DOHH2 (cell line): ENCODE measurements around the gene CDH1.

Experiments used
- H3F3A ChIP-seq: fragments of 200-600 bp; sonication (generic), shearing (Covaris generic); 2 replicates; pipeline ENCODE4 v1.6.0; 2016; ENCODE audit warnings: antibody characterized with exemption, mild to moderate bottlenecking; ENCODE audit not compliant: control insufficient read depth, insufficient read depth
- H3K27ac ChIP-seq: fragments of 200-600 bp; sonication (generic); 2 replicates; pipeline ENCODE4 v1.5.1; 2014; ENCODE audit warnings: low read depth, mild to moderate bottlenecking, low read length, moderate library complexity
- H3K27me3 ChIP-seq: fragments of 200-600 bp; sonication (generic); 2 replicates; pipeline ENCODE4 v1.6.1; 2014; ENCODE audit warnings: mild to moderate bottlenecking, low read length, mixed read lengths; ENCODE audit not compliant: control insufficient read depth
- H3K36me3 ChIP-seq: fragments of 200-600 bp; sonication (generic); 2 replicates; pipeline ENCODE4 v1.6.1; 2014; ENCODE audit warnings: mild to moderate bottlenecking, low read length, moderate library complexity, mixed read lengths; ENCODE audit not compliant: control insufficient read depth
- H3K4me1 ChIP-seq: fragments of 200-600 bp; sonication (generic); 2 replicates; pipeline ENCODE4 v1.6.1; 2014; ENCODE audit warnings: mild to moderate bottlenecking, low read length, mixed read lengths; ENCODE audit not compliant: control insufficient read depth
- H3K4me2 ChIP-seq: fragments of 200-600 bp; sonication (generic); 2 replicates; pipeline ENCODE4 v1.6.0; 2014; ENCODE audit warnings: mild to moderate bottlenecking, low read length, moderate library complexity
- H3K4me3 ChIP-seq: fragments of 200-600 bp; sonication (generic); 2 replicates; pipeline ENCODE4 v1.5.1; 2014; ENCODE audit warnings: mild to moderate bottlenecking, low read length, mixed read lengths
- H3K79me2 ChIP-seq: fragments of 200-600 bp; sonication (generic); 2 replicates; pipeline ENCODE4 v1.6.1; 2014; ENCODE audit warnings: mild to moderate bottlenecking, low read length, mixed read lengths; ENCODE audit not compliant: control insufficient read depth
- H3K9me2 ChIP-seq: fragments of 200-600 bp; sonication (generic); replicated peaks from 2 replicates; pipeline ENCODE4 v1.6.1; 2014; ENCODE audit warnings: mild to moderate bottlenecking, low read length, mixed read lengths; ENCODE audit not compliant: control insufficient read depth
- H3K9me3 ChIP-seq: fragments of 200-600 bp; sonication (generic); 2 replicates; pipeline ENCODE4 v1.6.1; 2014; ENCODE audit warnings: antibody characterized with exemption, low read length, mixed read lengths; ENCODE audit not compliant: control insufficient read depth, insufficient read depth
- H4K20me1 ChIP-seq: fragments of 200-600 bp; sonication (generic); 2 replicates; pipeline ENCODE4 v1.6.0; 2014; ENCODE audit warnings: low read depth, mild to moderate bottlenecking, antibody characterized with exemption, low read length, moderate library complexity; ENCODE audit not compliant: control insufficient read depth, insufficient read depth
- EZH2phosphoT487 ChIP-seq: fragments of 200-600 bp; sonication (generic); IDR thresholded peaks from 2 replicates; pipeline ENCODE4 v1.6.1; 2017; ENCODE audit warnings: borderline replicate concordance, mild to moderate bottlenecking, antibody characterized with exemption, low read length, moderate library complexity, mixed read lengths
- TF ChIP-seq, protein P1 (sequence below): fragments of 200-600 bp; sonication (generic); IDR thresholded peaks from one replicate; pipeline ENCODE4 v1.5.1; 2014; ENCODE audit warnings: antibody characterized with exemption, mild to moderate bottlenecking, low read depth, low read length; ENCODE audit not compliant: poor library complexity, severe bottlenecking

CDH1 gene

DNA sequence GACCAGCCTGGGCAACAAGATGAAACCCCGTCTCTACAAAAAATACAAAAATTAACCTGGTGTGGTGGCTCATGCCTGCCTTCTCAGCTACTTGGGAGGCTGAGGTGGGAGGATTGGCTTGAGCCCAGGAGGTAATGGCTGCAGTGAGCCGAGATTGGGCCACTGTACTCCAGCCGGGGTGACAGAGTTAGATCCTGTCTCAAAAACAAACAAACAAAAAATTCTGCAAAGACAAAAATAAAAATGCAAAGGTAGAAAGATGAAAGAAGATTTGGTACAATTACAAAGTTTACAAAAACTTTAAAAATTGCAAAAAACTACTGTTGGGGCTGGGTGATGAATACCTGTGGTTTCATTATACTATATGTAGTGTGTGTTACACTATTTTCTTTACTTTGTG lies 5.5 kb upstream of the CDH1 start:
- H3F3A ChIP-seq, result no peaks in the 10 kb centered on the region
- H3K36me3 ChIP-seq, result no peaks in the 10 kb centered on the region
- TF ChIP-seq, protein P1, sequence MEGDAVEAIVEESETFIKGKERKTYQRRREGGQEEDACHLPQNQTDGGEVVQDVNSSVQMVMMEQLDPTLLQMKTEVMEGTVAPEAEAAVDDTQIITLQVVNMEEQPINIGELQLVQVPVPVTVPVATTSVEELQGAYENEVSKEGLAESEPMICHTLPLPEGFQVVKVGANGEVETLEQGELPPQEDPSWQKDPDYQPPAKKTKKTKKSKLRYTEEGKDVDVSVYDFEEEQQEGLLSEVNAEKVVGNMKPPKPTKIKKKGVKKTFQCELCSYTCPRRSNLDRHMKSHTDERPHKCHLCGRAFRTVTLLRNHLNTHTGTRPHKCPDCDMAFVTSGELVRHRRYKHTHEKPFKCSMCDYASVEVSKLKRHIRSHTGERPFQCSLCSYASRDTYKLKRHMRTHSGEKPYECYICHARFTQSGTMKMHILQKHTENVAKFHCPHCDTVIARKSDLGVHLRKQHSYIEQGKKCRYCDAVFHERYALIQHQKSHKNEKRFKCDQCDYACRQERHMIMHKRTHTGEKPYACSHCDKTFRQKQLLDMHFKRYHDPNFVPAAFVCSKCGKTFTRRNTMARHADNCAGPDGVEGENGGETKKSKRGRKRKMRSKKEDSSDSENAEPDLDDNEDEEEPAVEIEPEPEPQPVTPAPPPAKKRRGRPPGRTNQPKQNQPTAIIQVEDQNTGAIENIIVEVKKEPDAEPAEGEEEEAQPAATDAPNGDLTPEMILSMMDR, result no peak
- TF ChIP-seq EZH2phosphoT487, result no peak
- H3K9me3 ChIP-seq, result no peaks in the 10 kb centered on the region
- no peak overlapping the region for H3K27ac ChIP-seq
- no peaks in the 10 kb centered on the region for H3K27me3 ChIP-seq
- no peaks in the 10 kb centered on the region for H3K4me1 ChIP-seq
- H3K9me2 ChIP-seq, result no peaks in the 10 kb centered on the region
- H4K20me1 ChIP-seq, result no peaks in the 10 kb centered on the region
- no peak overlapping the region for H3K4me3 ChIP-seq
- no peaks in the 10 kb centered on the region for H3K79me2 ChIP-seq
- no peak overlapping the region for H3K4me2 ChIP-seq

DNA sequence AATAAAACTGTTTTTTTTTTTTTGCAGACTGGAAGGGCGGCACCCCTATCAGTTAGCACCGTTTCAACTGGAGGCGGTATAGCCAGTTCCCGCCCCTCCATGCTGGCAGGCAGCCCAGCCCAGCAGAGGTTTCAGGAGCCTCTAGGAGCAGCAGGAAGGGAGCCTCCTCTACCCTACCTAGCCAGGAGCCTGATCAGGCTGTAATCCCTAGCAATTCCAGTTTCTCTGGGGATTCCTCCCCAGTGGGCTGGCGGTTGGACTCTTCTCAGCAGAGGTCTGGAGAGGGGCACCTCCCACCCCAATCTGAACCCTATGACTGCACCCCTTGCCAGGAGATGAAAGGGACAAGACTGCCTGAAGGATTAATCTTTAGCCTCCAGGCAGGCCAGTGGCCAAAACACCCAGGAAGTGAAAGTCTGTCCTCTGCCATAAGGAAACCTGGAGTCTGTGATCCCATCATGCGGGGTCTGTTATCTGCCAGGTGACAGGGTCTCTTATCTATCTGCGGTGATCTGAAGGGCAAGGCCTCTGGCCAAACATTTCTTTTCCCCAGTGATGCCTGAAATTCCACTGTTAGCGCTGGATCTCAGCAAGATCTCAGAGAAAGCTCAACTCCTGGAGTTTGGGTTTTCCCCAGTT lies 4.9 kb upstream of the CDH1 start:
- Histone ChIP-seq H3F3A (no peaks in the 10 kb centered on the region), H3K4me1 (no peaks in the 10 kb centered on the region), H3K27ac (no peak overlapping the region), H3K9me2 (no peaks in the 10 kb centered on the region), H3K79me2 (no peaks in the 10 kb centered on the region), H3K36me3 (no peaks in the 10 kb centered on the region), H3K9me3 (no peaks in the 10 kb centered on the region), H3K27me3 (no peaks in the 10 kb centered on the region), H4K20me1 (no peaks in the 10 kb centered on the region), H3K4me3 (no peak overlapping the region), H3K4me2 (no peak overlapping the region)
- TF ChIP-seq, protein P1, result no peak
- TF ChIP-seq EZH2phosphoT487, result no peak

DNA sequence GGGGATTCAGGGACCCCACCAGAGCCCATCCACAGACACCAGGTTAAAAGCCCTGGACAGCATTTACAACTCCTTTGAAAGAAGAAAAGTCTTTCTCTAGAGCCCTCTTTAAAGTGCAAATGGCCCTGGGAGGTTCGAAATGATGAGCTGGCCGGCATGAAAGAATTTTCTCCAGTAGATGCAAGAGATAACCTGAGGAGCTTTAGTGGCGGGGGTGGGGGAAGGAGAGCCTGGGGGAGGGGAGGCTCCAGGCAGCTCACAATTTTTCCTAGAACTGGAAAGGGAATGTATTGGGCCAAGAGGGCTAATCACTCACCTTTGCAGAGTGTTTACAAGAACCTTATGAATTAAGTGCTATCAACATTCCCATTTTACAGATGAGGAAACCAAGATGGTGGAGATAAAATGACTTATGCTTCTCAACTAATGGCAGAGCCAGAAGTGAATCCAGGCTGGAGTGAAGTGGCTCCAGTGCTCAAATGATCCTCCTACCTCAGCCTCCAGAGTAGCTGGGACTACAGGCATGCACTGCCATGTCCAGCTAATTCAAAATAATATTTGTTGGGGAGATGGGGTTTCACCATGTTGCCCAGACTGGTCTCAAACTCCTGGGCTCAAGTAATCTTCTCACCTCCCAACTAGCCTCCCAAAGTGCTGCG lies 4.2 kb upstream of the CDH1 start:
- Histone ChIP-seq H3F3A (no peaks in the 10 kb centered on the region), H3K27me3 (no peaks in the 10 kb centered on the region), H3K27ac (no peak overlapping the region), H3K4me1 (no peaks in the 10 kb centered on the region), H3K36me3 (no peaks in the 10 kb centered on the region), H3K9me2 (no peaks in the 10 kb centered on the region), H3K4me2 (no peak overlapping the region), H4K20me1 (no peaks in the 10 kb centered on the region), H3K79me2 (no peaks in the 10 kb centered on the region), H3K9me3 (no peaks in the 10 kb centered on the region), H3K4me3 (no peak overlapping the region)
- no peak for TF ChIP-seq EZH2phosphoT487
- TF ChIP-seq, protein P1, result no peak
